Naive thymus-derived CD8-positive, alpha-beta T cell (primary cell): ENCODE measurements around the gene GNPDA2. TPM values are rescaled to one million over a fixed set of nuclear protein-coding genes. Genes with fewer than 3 reads are reported as not detected.
A peak's percentile ranks its signal among the peaks of the same experiment; 100 is the strongest.

Experiments
- ATAC-seq, 2 donors: fragments of 150-1000 bp; cut with Tn5 transposase in 1 of 2; sonication (Bioruptor Pico), chemical (Tn5 transposase) in 1 of 2; 1 replicate in 1 of 2; 2 replicates in 1 of 2; pipeline ENCODE4 v1.10.0; 2021; ENCODE audit warnings: mild to moderate bottlenecking in 2 of 2, moderate library complexity in 2 of 2
- POLR2A ChIA-PET: fragments of 350-600 bp; sonication (Branson Sonifier 250); formaldehyde crosslinking; loops from one replicate; lab custom pipeline; 2021; ENCODE audit warnings: antibody characterized with exemption; lab: Charles Lee
- DNase-seq, 10 donors: peaks; one replicate each; pipeline versions ENCODE4 v3.0.0 to v3.0.0-alpha.2; 2020 to 2022
- H3K27ac Mint-ChIP-seq, 10 donors: one replicate each; pipeline ENCODE4 v1.8.0; 2020 to 2022; ENCODE audit warnings: mild to moderate bottlenecking in 10 of 10, mixed read lengths in 10 of 10, moderate library complexity in 4 of 10, inconsistent platforms in 1 of 10
- H3K27me3 Mint-ChIP-seq, 5 donors: one replicate each; pipeline ENCODE4 v1.8.0; 2021 to 2022; ENCODE audit warnings: mixed read lengths in 5 of 5
- H3K36me3 Mint-ChIP-seq, 3 donors: one replicate each; pipeline ENCODE4 v1.8.0; 2020 to 2022; ENCODE audit warnings: mixed read lengths in 3 of 3, mild to moderate bottlenecking in 2 of 3, inconsistent platforms in 1 of 3
- H3K4me1 Mint-ChIP-seq, 4 donors: one replicate each; pipeline ENCODE4 v1.8.0; 2021 to 2022; ENCODE audit warnings: mixed read lengths in 4 of 4
- H3K4me3 Mint-ChIP-seq, 10 donors: one replicate each; pipeline ENCODE4 v1.8.0; 2020 to 2022; ENCODE audit warnings: mild to moderate bottlenecking in 10 of 10, mixed read lengths in 10 of 10, moderate library complexity in 6 of 10, inconsistent platforms in 1 of 10
- H3K9me3 Mint-ChIP-seq, 9 donors: one replicate each; pipeline ENCODE4 v1.8.0; 2020 to 2022; ENCODE audit warnings: mixed read lengths in 9 of 9, mild to moderate bottlenecking in 3 of 9, inconsistent platforms in 1 of 9, moderate library complexity in 1 of 9
- polyA plus RNA-seq, 3 donors: library from polyadenylated mRNA; unstranded; fragments of 300-500 nt; fragmentation: Illumina TruSeq; gene quantifications; one replicate each; pipeline ENCODE4 v1.2.3, GENCODE V29; 2021
- total RNA-seq, 8 experiments: library from RNA in 2 of 8; stranded (reverse) in 2 of 8; gene quantifications; one replicate each; pipeline ENCODE4 v1.2.3 and lab custom pipeline; 2021 to 2026

GNPDA2 gene
- total and polyA plus RNA-seq, 5 experiments from 2014 or later = 13.6 to 20.2 (median 15.3) TPM

GRCh38 chr4:44678094-44679041, 48.0 kb downstream of the GNPDA2 start, which contains the start of gene GUF1:
Gene GUF1 (plus strand): TSS chr4:44678420. CDS start chr4:44678623, 203 bp downstream.
- POLR2A ChIA-PET = interaction anchor here (0.7 to 2.3 kb wide), 8 partner anchors 8 to 52 kb away, joined by 3 to 46 read pairs (median 3); partner anchors contain the start of gene GNPDA2
- Mint-ChIP-seq H3K4me1 (peaks cover 13 to 45% (median 34%) of the 10 kb centered on the region in 4 donors), H3K9me3 (no peaks in the 10 kb centered on the region), H3K27me3 (no peaks in the 10 kb centered on the region), H3K4me3 (peak within 1 kb of the TSS; percentile 93 to 100 (median 97)), H3K27ac (peak within 1 kb of the TSS; percentile 97 to 100 (median 100)), H3K36me3 (peaks cover 0 to 17% (median 2%) of the 10 kb centered on the region in 3 donors)
- DNase-seq (peak; percentile 78 to 94 (median 90)), ATAC-seq (peak; percentile 90 to 91)

- peaks cover 0 to 15% (median 2%) of the 10 kb centered on the region in 5 donors for H3K27me3 Mint-ChIP-seq
- peaks cover 8 to 26% (median 15%) of the 10 kb centered on the region in 4 donors for H3K4me1 Mint-ChIP-seq
- H3K9me3 Mint-ChIP-seq = no peaks in the 10 kb centered on the region
- POLR2A ChIA-PET = no interaction called here
- ATAC-seq (no peak), DNase-seq (no peak)
- H3K4me3 Mint-ChIP-seq = peak overlapping the region in 1 of 10 donors; percentile 35
- no peaks in the 10 kb centered on the region for H3K36me3 Mint-ChIP-seq
- H3K27ac Mint-ChIP-seq = no peak overlapping the region
Measured at GRCh38 chr4:44675366-44675765, 51.0 kb downstream of the GNPDA2 start.

GRCh38 chr4:44674471-44674870, 51.9 kb downstream of the GNPDA2 start:
- POLR2A ChIA-PET = no interaction called here
- ATAC-seq (no peak), DNase-seq (no peak)
- H3K4me1 Mint-ChIP-seq = peaks cover 8 to 20% (median 13%) of the 10 kb centered on the region in 4 donors
- no peak overlapping the region for H3K27ac Mint-ChIP-seq
- H3K36me3 Mint-ChIP-seq = no peaks in the 10 kb centered on the region
- H3K27me3 Mint-ChIP-seq = peaks cover 0 to 24% (median 2%) of the 10 kb centered on the region in 5 donors
- H3K9me3 Mint-ChIP-seq = no peaks in the 10 kb centered on the region
- H3K4me3 Mint-ChIP-seq = no peak overlapping the region

DNA sequence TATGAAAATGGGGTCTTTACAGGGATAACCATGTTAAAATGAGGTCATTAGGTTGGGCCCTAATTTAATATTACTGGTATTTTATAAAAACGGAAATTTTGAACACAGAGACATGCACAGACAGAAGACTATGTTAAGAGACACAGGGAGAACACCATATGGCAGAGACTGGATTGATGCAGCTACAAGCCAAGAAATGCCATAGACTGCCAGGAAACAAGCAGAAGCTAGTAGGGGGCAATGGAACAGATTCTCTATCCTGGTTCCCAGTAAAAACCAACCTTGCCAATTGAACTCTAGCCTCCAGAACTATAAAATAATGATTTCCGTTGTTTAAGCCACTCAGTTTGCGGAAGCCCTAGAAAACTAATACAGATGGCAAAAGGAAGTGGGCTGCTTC, 54.7 kb downstream of the GNPDA2 start:
- ATAC-seq = no peak
- Mint-ChIP-seq H3K36me3 (no peaks in the 10 kb centered on the region), H3K27me3 (peaks cover 4 to 30% (median 7%) of the 10 kb centered on the region in 5 donors), H3K27ac (no peak overlapping the region), H3K9me3 (no peaks in the 10 kb centered on the region), H3K4me3 (no peak overlapping the region), H3K4me1 (no peaks in the 10 kb centered on the region)
- DNase-seq = no peak
- POLR2A ChIA-PET = no interaction called here

GRCh38 chr4:44670506-44671199, 55.7 kb downstream of the GNPDA2 start:
- no peak for ATAC-seq
- H3K9me3 Mint-ChIP-seq = no peaks in the 10 kb centered on the region
- no peak overlapping the region for H3K27ac Mint-ChIP-seq
- H3K36me3 Mint-ChIP-seq = no peaks in the 10 kb centered on the region
- H3K4me1 Mint-ChIP-seq = no peaks in the 10 kb centered on the region
- POLR2A ChIA-PET = no interaction called here
- H3K4me3 Mint-ChIP-seq = no peak overlapping the region
- peaks cover 4 to 30% (median 7%) of the 10 kb centered on the region in 5 donors for H3K27me3 Mint-ChIP-seq
- DNase-seq = no peak

GRCh38 chr4:44668526-44668925, 57.8 kb downstream of the GNPDA2 start:
- H3K9me3 Mint-ChIP-seq = no peaks in the 10 kb centered on the region

GRCh38 chr4:44663539-44664263, 62.7 kb downstream of the GNPDA2 start:
- Mint-ChIP-seq H3K4me3 (no peak overlapping the region), H3K36me3 (no peaks in the 10 kb centered on the region), H3K9me3 (no peaks in the 10 kb centered on the region), H3K27me3 (peaks cover 0 to 13% (median 8%) of the 10 kb centered on the region in 5 donors), H3K4me1 (no peaks in the 10 kb centered on the region), H3K27ac (no peak overlapping the region)
- ATAC-seq (no peak), DNase-seq (no peak)
- POLR2A ChIA-PET = no interaction called here

More at GRCh38 chr4:44668526-44668925, 57.8 kb downstream of the GNPDA2 start:
- ATAC-seq (no peak), DNase-seq (no peak)
- peaks cover 4 to 30% (median 7%) of the 10 kb centered on the region in 5 donors for H3K27me3 Mint-ChIP-seq
- no peak overlapping the region for H3K4me3 Mint-ChIP-seq
- no peak overlapping the region for H3K27ac Mint-ChIP-seq
- no peaks in the 10 kb centered on the region for H3K4me1 Mint-ChIP-seq
- H3K36me3 Mint-ChIP-seq = no peaks in the 10 kb centered on the region
- POLR2A ChIA-PET = no interaction called here

GRCh38 chr4:44662623-44663005, 63.7 kb downstream of the GNPDA2 start:
- Mint-ChIP-seq H3K9me3 (no peaks in the 10 kb centered on the region), H3K27ac (no peak overlapping the region), H3K36me3 (no peaks in the 10 kb centered on the region), H3K27me3 (peaks cover 0 to 15% (median 10%) of the 10 kb centered on the region in 5 donors), H3K4me3 (no peak overlapping the region), H3K4me1 (no peaks in the 10 kb centered on the region)
- POLR2A ChIA-PET = no interaction called here
- DNase-seq = no peak
- no peak for ATAC-seq

DNA sequence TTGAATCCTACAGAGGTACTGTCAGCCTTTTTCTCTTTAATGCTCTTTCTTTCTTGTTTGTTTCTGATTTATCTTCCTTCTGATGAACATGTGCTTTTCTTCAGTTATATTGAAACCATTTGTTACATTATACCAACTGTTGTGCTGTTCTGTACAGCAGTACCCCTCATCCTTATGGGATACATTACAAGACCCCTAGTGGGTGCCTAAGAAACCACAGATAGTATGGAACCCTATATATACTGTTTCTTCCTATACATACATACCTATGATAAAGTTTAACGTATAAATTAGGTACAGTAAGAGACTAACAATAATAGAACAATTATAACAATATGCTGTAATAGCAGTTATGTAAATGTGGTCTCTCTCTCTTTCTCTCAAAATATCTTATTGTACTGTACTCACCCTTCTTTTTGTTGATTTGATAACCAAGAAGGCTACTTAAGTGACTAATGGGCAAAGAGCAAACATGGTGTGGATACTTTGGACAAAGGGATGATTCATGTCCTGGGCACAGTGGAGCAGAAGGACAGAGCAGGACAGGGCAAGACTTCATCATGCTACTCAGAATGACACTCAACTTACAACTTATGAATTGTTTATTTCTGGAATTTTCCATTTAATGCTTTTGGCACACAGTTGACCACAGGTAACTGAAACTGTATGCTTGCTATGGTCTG, 64.3 kb downstream of the GNPDA2 start:
- Mint-ChIP-seq H3K27ac (no peak overlapping the region), H3K9me3 (no peaks in the 10 kb centered on the region), H3K4me1 (no peaks in the 10 kb centered on the region), H3K27me3 (peaks cover 0 to 15% (median 9%) of the 10 kb centered on the region in 5 donors), H3K36me3 (no peaks in the 10 kb centered on the region), H3K4me3 (no peak overlapping the region)
- DNase-seq (no peak), ATAC-seq (no peak)
- POLR2A ChIA-PET = no interaction called here

DNA sequence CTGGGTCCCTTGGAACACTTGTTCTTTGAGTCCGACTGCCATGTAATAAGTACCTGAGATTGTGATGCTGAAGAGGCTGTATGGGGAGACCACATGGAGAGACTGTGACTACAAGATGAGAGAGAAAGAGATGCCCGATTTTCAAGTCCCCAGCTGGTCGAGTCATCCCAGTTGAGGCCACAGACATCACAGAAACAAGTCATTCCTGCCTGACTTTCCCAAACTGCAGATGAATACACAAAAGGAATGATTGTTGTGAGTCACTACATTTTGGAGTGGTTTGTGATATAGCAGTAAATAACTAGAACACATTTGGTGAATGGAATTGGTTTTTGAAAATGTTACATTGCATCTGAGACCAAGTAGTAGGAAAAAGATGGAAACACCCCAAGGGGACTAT, 66.0 kb downstream of the GNPDA2 start:
- no peak overlapping the region for H3K27ac Mint-ChIP-seq
- no peaks in the 10 kb centered on the region for H3K4me1 Mint-ChIP-seq
- ATAC-seq = no peak
- H3K4me3 Mint-ChIP-seq = no peak overlapping the region
- no peak for DNase-seq
- no peaks in the 10 kb centered on the region for H3K36me3 Mint-ChIP-seq
- POLR2A ChIA-PET = no interaction called here
- peaks cover 0 to 15% (median 11%) of the 10 kb centered on the region in 5 donors for H3K27me3 Mint-ChIP-seq
- no peaks in the 10 kb centered on the region for H3K9me3 Mint-ChIP-seq

- no peak for ATAC-seq
- POLR2A ChIA-PET = no interaction called here
- DNase-seq = no peak
- Mint-ChIP-seq H3K27ac (no peak overlapping the region), H3K4me1 (no peaks in the 10 kb centered on the region), H3K4me3 (no peak overlapping the region), H3K36me3 (no peaks in the 10 kb centered on the region), H3K27me3 (peaks cover 4 to 28% (median 8%) of the 10 kb centered on the region in 5 donors), H3K9me3 (no peaks in the 10 kb centered on the region)
Measured at GRCh38 chr4:44652002-44652401, 74.4 kb downstream of the GNPDA2 start.
